H1 (cell line): ENCODE measurements around the gene VWF. TPM values are rescaled to one million over a fixed set of nuclear protein-coding genes. Genes with fewer than 3 reads are reported as not detected.

Experiments used
- ATF3 ChIP-seq: IDR thresholded peaks from 2 replicates; pipeline ENCODE4 v1.6.1; 2011; ENCODE audit warnings: low read depth, mild to moderate bottlenecking, low read length; ENCODE audit not compliant: insufficient read depth
- BCL11A ChIP-seq, 2 experiments: IDR thresholded peaks; one replicate each; pipeline ENCODE4 v1.6.1; 2011; ENCODE audit warnings: low read depth in 2 of 2, low read length in 2 of 2, mild to moderate bottlenecking in 2 of 2
- CBX8 ChIP-seq: fragments of 300-800, 300-1000 bp; sonication (generic); IDR thresholded peaks from 2 replicates; pipeline ENCODE4 v1.7.1; 2016; ENCODE audit warnings: low read depth, low read length, borderline replicate concordance
- CHD7 ChIP-seq: fragments of 300-600 bp; sonication (generic); IDR thresholded peaks from 2 replicates; pipeline ENCODE4 v1.7.1; 2012; ENCODE audit warnings: low read length, moderate library complexity, mild to moderate bottlenecking, inconsistent platforms; ENCODE audit not compliant: insufficient replicate concordance
- JUN ChIP-seq: IDR thresholded peaks from 2 replicates; pipeline ENCODE4 v1.6.1; 2011; ENCODE audit warnings: low read depth, mild to moderate bottlenecking, improper control_type of control experiment, low read length
- SAP30 ChIP-seq: fragments of 300-600 bp; sonication (generic); IDR thresholded peaks from 2 replicates; pipeline ENCODE4 v1.7.1; 2012; ENCODE audit warnings: low read length, moderate library complexity, mild to moderate bottlenecking, inconsistent platforms; ENCODE audit not compliant: insufficient read depth, insufficient replicate concordance
- SIN3A ChIP-seq, 2 experiments: IDR thresholded peaks in 1 of 2; conservative IDR thresholded peaks in 1 of 2; 2 replicates each; pipeline ENCODE4 v1.6.1; 2011 to 2012; ENCODE audit warnings: low read length in 2 of 2, improper control_type of control experiment in 1 of 2, low read depth in 1 of 2, mild to moderate bottlenecking in 1 of 2
- TEAD4 ChIP-seq: IDR thresholded peaks from 2 replicates; pipeline ENCODE4 v1.6.1; 2012; ENCODE audit warnings: low read depth, low read length, inconsistent platforms, mixed read lengths
- USF2 ChIP-seq: IDR thresholded peaks from 2 replicates; pipeline ENCODE4 v1.6.1; 2011; ENCODE audit warnings: low read length, improper control_type of control experiment
- polyA plus RNA-seq, 7 experiments: library from polyadenylated mRNA; depleted of rRNA in 3 of 7; stranded (reverse) in 5 of 7; unstranded in 2 of 7; fragments of >200 nt in 5 of 7; fragments of 200-250 nt in 2 of 7; gene quantifications; 1 replicate in 5 of 7; 2 replicates in 1 of 7; 4 replicates in 1 of 7; pipeline versions ENCODE4 v1.2.1 to v1.2.3, GENCODE V29; 2011 to 2013; ENCODE audit warnings: missing spikeins in 2 of 7, mixed read lengths in 2 of 7
- total RNA-seq: library from RNA; stranded (reverse); fragmentation: NEBNext Ultra II Directional; extraction: Animal tissue kit (Norgen Biotek cat#: 25700); gene quantifications from 2 replicates; pipeline ENCODE4 v1.2.1, GENCODE V29; 2021

The VWF gene
- total and polyA plus RNA-seq, 2 of the 8 experiments (the other 6 are each of a cell fraction or from before 2014, with no cell fraction given): 0.39 to 0.60 TPM

GRCh38 chr12:6073426-6073825 is 51.0 kb downstream of the VWF start (continued):
- TF ChIP-seq CHD7: no peak
- no peak for TF ChIP-seq TEAD4
- TF ChIP-seq BCL11A (IDR thresholded peaks at IDR 0.05; ENCODE audit: low read depth in 2 of 2, low read length in 2 of 2): no peak
- TF ChIP-seq SIN3A (conservative IDR thresholded peaks at IDR 0.05 in 1 of 2, IDR thresholded peaks at IDR 0.05 in 1 of 2; ENCODE audit: low read depth in 1 of 2, low read length in 2 of 2): no peak
- no peak for TF ChIP-seq JUN
- no peak for TF ChIP-seq ATF3
- TF ChIP-seq USF2: no peak
- no peak for TF ChIP-seq SAP30
- TF ChIP-seq CBX8: no peak
